ENCODE data around the gene PPIB. TPM values are rescaled to one million over a fixed set of nuclear protein-coding genes. Genes with fewer than 3 reads are reported as not detected.

The PPIB gene
- total RNA-seq, 1 experiment from 2014 or later, result 453 TPM

GRCh38 chr15:64112904-64113303 lies 49.9 kb downstream of the PPIB start (continued):
- TF ChIP-seq ZBTB33 (IDR thresholded peaks at IDR 0.05; ENCODE audit: extremely low read depth, insufficient replicate concordance, low read length) (no peak), ZFX (IDR thresholded peaks at IDR 0.05) (no peak), SP1 (IDR thresholded peaks at IDR 0.05; ENCODE audit: low read depth) (no peak), RAD21 (IDR thresholded peaks at IDR 0.05; ENCODE audit: low read depth) (no peak), EZH2phosphoT487 (IDR thresholded peaks at IDR 0.05; ENCODE audit: borderline replicate concordance) (no peak)

- CTCF ChIA-PET, result no interaction called here
- no peaks in the 10 kb centered on the region for H3K9me3 ChIP-seq (ENCODE audit: control insufficient read depth in 1 of 2, insufficient read depth in 1 of 2, low read depth in 1 of 2, low read length in 2 of 2)
- H3K4me2 ChIP-seq (ENCODE audit: low read length), result no peak overlapping the region
- H3K9ac ChIP-seq (ENCODE audit: low read length), result no peak overlapping the region
- H2AFZ ChIP-seq (ENCODE audit: low read depth, low read length, poor library complexity, severe bottlenecking), result no peak overlapping the region
- H3K4me1 ChIP-seq (ENCODE audit: control insufficient read depth in 1 of 2, insufficient read depth in 2 of 2, low read length in 2 of 2), result no peaks in the 10 kb centered on the region
- BruUV-seq (replicated peaks), result no TSS peak
- no peaks in the 10 kb centered on the region for H3K9me2 ChIP-seq (ENCODE audit: insufficient read depth)
- POLR2A ChIA-PET, result no interaction called here
- H3K27ac ChIP-seq (ENCODE audit: low read depth, low read length), result no peak overlapping the region
- H3K79me2 ChIP-seq (ENCODE audit: insufficient read depth, low read length), result peaks cover 47% of the 10 kb centered on the region
- no peak for ATAC-seq
- H3K36me3 ChIP-seq (ENCODE audit: control insufficient read depth in 1 of 2, insufficient read depth in 2 of 2, low read length in 2 of 2), result peaks cover 10 to 22% of the 10 kb centered on the region in 2 experiments; a peak in 3 of 4 replicates
- no peaks in the 10 kb centered on the region for H3K27me3 ChIP-seq (ENCODE audit: insufficient read depth, low read length)
- H3K4me3 ChIP-seq (replicated peaks in 1 of 2; ENCODE audit: low read depth in 1 of 2, low read length in 2 of 2), result no peak overlapping the region
- RAD21 ChIA-PET (ENCODE audit: low non-redundant PET in 1 of 2, low total read pairs in 2 of 2, uncharacterized antibody in 2 of 2, unreplicated experiment in 2 of 2), result no interaction called here
- DNase-seq (ENCODE audit: low read depth, low spot score), result no peak
- intact Hi-C loops (cut with micrococcal nuclease), result no loop called here
- H4K20me1 ChIP-seq (ENCODE audit: insufficient read depth), result peaks cover 5% of the 10 kb centered on the region; the same call in 1 of the 2 replicates
- TF ChIP-seq ZBTB33 (IDR thresholded peaks at IDR 0.05; ENCODE audit: extremely low read depth, insufficient replicate concordance, low read length), result no peak
- TF ChIP-seq EZH2phosphoT487 (IDR thresholded peaks at IDR 0.05; ENCODE audit: borderline replicate concordance), result no peak
- TF ChIP-seq JUND (IDR thresholded peaks at IDR 0.05), result no peak
- no peak for TF ChIP-seq CEBPB (IDR thresholded peaks at IDR 0.05; ENCODE audit: low read depth)
- no peak for TF ChIP-seq CTCF (IDR thresholded peaks at IDR 0.05 in 2 of 3, conservative IDR thresholded peaks at IDR 0.05 in 1 of 3; ENCODE audit: borderline replicate concordance in 1 of 3, insufficient read depth in 1 of 3, low read depth in 2 of 3, low read length in 2 of 3)
- no peak for TF ChIP-seq ATF3 (IDR thresholded peaks at IDR 0.05)
- no peak for TF ChIP-seq ZFX (IDR thresholded peaks at IDR 0.05)
- no peak for TF ChIP-seq SRF (IDR thresholded peaks at IDR 0.05; ENCODE audit: low read depth)
- TF ChIP-seq FOSL1 (IDR thresholded peaks at IDR 0.05; ENCODE audit: low read depth), result no peak
- no peak for TF ChIP-seq RAD21 (IDR thresholded peaks at IDR 0.05; ENCODE audit: low read depth)
- no peak for TF ChIP-seq EZH2 (IDR thresholded peaks at IDR 0.05)
- TF ChIP-seq YY1 (IDR thresholded peaks at IDR 0.05; ENCODE audit: extremely low read depth, insufficient replicate concordance, low read depth, low read length), result no peak
- TF ChIP-seq POLR2AphosphoS5 (IDR thresholded peaks at IDR 0.05; ENCODE audit: low read depth, low read length), result no peak
- TF ChIP-seq POLR2A (IDR thresholded peaks at IDR 0.05; ENCODE audit: borderline replicate concordance, extremely low read depth, insufficient read depth, insufficient read length), result no peak
- no peak for TF ChIP-seq SIN3A (IDR thresholded peaks at IDR 0.05; ENCODE audit: low read depth)
- TF ChIP-seq TCF7L2 (IDR thresholded peaks at IDR 0.05; ENCODE audit: borderline replicate concordance, extremely low read depth, insufficient read depth, insufficient read length), result no peak
These were observed 50.6 kb downstream of the PPIB start for GRCh38 chr15:64112073-64112772.
